Measurements from ENCODE around the gene PCYOX1L. TPM values are rescaled to one million over a fixed set of nuclear protein-coding genes. Genes with fewer than 3 reads are reported as not detected.
A peak's percentile ranks its signal among the peaks of the same experiment; 100 is the strongest.

Gene PCYOX1L
- total and polyA plus RNA-seq, 8 donors, result 2.1 to 13.4 (median 4.1) TPM; not detected in 1

- peak; percentile 94 to 98 for DNase-seq
- H3K36me3 ChIP-seq, result peaks cover 16 to 32% (median 28%) of the 10 kb centered on the region in 4 donors
- no peaks in the 10 kb centered on the region for H3K9me3 ChIP-seq
- H3K4me1 ChIP-seq, result peaks cover 16 to 42% (median 23%) of the 10 kb centered on the region in 4 donors
- H3K27ac ChIP-seq, result peak within 1 kb of the TSS; percentile 70 to 83 (median 78)
- WGBS, 5 donors, result 0 to 1% (median 1%) methylated on average over 52 to 54 of the region's 54 CpGs
- H3K27me3 ChIP-seq, result no peaks in the 10 kb centered on the region
- H3K4me3 ChIP-seq, result peak within 1 kb of the TSS; percentile 64 to 94 (median 80)
- intact Hi-C loops (cut with DNase I; ENCODE audit: low total_unique reads), result no loop called here
- TF ChIP-seq EP300 (IDR thresholded peaks at IDR 0.05), result no peak
- peak; percentile 82 to 96 (median 83) for TF ChIP-seq POLR2AphosphoS5 (IDR thresholded peaks at IDR 0.05)
Observed at GRCh38 chr5:149345147-149345891, 12.5 kb upstream of the PCYOX1L start, which contains the start of gene GRPEL2. GRPEL2 (plus strand) TSS chr5:149345499; CDS start chr5:149345540, 41 bp downstream.

GRCh38 chr5:149345892-149346222, 12.0 kb upstream of the PCYOX1L start:
- TF ChIP-seq POLR2A (IDR thresholded peaks at IDR 0.05), result no peak
- no peak for TF ChIP-seq EP300 (IDR thresholded peaks at IDR 0.05)
- TF ChIP-seq CTCF (IDR thresholded peaks at IDR 0.05), result no peak
- no peak for TF ChIP-seq POLR2AphosphoS5 (IDR thresholded peaks at IDR 0.05)
- Histone ChIP-seq H3K4me1 (peaks cover 16 to 42% (median 23%) of the 10 kb centered on the region in 4 donors), H3K27ac (peak overlapping the region; percentile 70 to 83 (median 78)), H3K36me3 (peaks cover 22 to 36% (median 32%) of the 10 kb centered on the region in 4 donors), H3K27me3 (no peaks in the 10 kb centered on the region), H3K4me3 (peak overlapping the region; percentile 64 to 94 (median 80)), H3K9me3 (no peaks in the 10 kb centered on the region)
- peak in 1 of 2 donors; percentile 51 for DNase-seq
- 1 to 3% (median 2%) methylated on average over 10 to 11 of the region's 11 CpGs for WGBS, 5 donors
- intact Hi-C loops (cut with DNase I; ENCODE audit: low total_unique reads), result no loop called here

- Histone ChIP-seq H3K36me3 (peaks cover 33 to 63% (median 59%) of the 10 kb centered on the region in 4 donors), H3K27me3 (no peaks in the 10 kb centered on the region), H3K9me3 (no peaks in the 10 kb centered on the region), H3K4me3 (no peak overlapping the region), H3K4me1 (peaks cover 16 to 42% (median 23%) of the 10 kb centered on the region in 4 donors), H3K27ac (peak overlapping the region in 2 of 5 donors; percentile 1 to 14)
- 74 to 93% (median 79%) methylated on average over 1 of the region's 1 CpG for WGBS, 5 donors
- intact Hi-C loops (cut with DNase I; ENCODE audit: low total_unique reads), result no loop called here
- TF ChIP-seq POLR2AphosphoS5 (IDR thresholded peaks at IDR 0.05) (no peak), EP300 (IDR thresholded peaks at IDR 0.05) (no peak), CTCF (IDR thresholded peaks at IDR 0.05) (no peak)
- no peak for DNase-seq
Observed at GRCh38 chr5:149348518-149348917, 9.3 kb upstream of the PCYOX1L start.

GRCh38 chr5:149349382-149349781, 8.5 kb upstream of the PCYOX1L start:
- Histone ChIP-seq H3K4me3 (no peak overlapping the region), H3K27ac (no peak overlapping the region), H3K9me3 (no peaks in the 10 kb centered on the region), H3K36me3 (peaks cover 33 to 72% (median 67%) of the 10 kb centered on the region in 4 donors), H3K27me3 (no peaks in the 10 kb centered on the region), H3K4me1 (peaks cover 14 to 39% (median 21%) of the 10 kb centered on the region in 4 donors)
- WGBS, 5 donors, result 89 to 94% (median 92%) methylated on average over 4 of the region's 4 CpGs
- no peak for TF ChIP-seq CTCF (IDR thresholded peaks at IDR 0.05)
- DNase-seq, result no peak
- intact Hi-C loops (cut with DNase I; ENCODE audit: low total_unique reads), result no loop called here

GRCh38 chr5:149352169-149352568, 5.7 kb upstream of the PCYOX1L start:
- H3K4me3 ChIP-seq, result no peak overlapping the region
- intact Hi-C loops (cut with DNase I; ENCODE audit: low total_unique reads), result no loop called here
- H3K27ac ChIP-seq, result no peak overlapping the region
- 75 to 88% (median 85%) methylated on average over 4 of the region's 4 CpGs for WGBS, 5 donors
- H3K36me3 ChIP-seq, result peaks cover 33 to 84% (median 80%) of the 10 kb centered on the region in 4 donors
- no peaks in the 10 kb centered on the region for H3K27me3 ChIP-seq
- H3K4me1 ChIP-seq, result peaks cover 1 to 22% (median 5%) of the 10 kb centered on the region in 4 donors
- no peak for DNase-seq
- TF ChIP-seq EP300 (IDR thresholded peaks at IDR 0.05) (no peak), POLR2AphosphoS5 (IDR thresholded peaks at IDR 0.05) (no peak), POLR2A (IDR thresholded peaks at IDR 0.05) (no peak), CTCF (IDR thresholded peaks at IDR 0.05) (no peak)
- H3K9me3 ChIP-seq, result no peaks in the 10 kb centered on the region

Data from stomach (tissue), 9 donors.